GM23338 (cell line): ENCODE results near the gene ZNF784. TPM values are rescaled to one million over a fixed set of nuclear protein-coding genes. Genes with fewer than 3 reads are reported as not detected.

Experiments
- ATAC-seq: fragments of 200-7000 bp; cut with Tn5 transposase; 3 replicates; pipeline ENCODE4 v1.9.1; 2020
- DNase-seq: peaks from one replicate; pipeline ENCODE4 v3.0.0-alpha.2; 2015; ENCODE audit warnings: low spot score
- H2AFZ ChIP-seq: fragments of 200-600 bp; sonication (generic); 2 replicates; pipeline ENCODE4 v1.8.0; 2016; ENCODE audit warnings: antibody characterized with exemption, mild to moderate bottlenecking, moderate library complexity
- H3F3A ChIP-seq: fragments of 200-600 bp; sonication (generic); replicated peaks from 2 replicates; pipeline ENCODE4 v1.8.0; 2017; ENCODE audit warnings: antibody characterized with exemption, mixed run types, low read depth
- H3K27ac ChIP-seq: fragments of 200-600 bp; sonication (generic); 2 replicates; pipeline ENCODE4 v1.6.1; 2016; ENCODE audit warnings: low read depth
- H3K27me3 ChIP-seq: fragments of 200-600 bp; sonication (generic); 2 replicates; pipeline ENCODE4 v1.8.0; 2016; ENCODE audit warnings: mild to moderate bottlenecking, mixed run types, moderate library complexity; ENCODE audit not compliant: insufficient read depth
- H3K36me3 ChIP-seq: fragments of 200-600 bp; sonication (generic); 2 replicates; pipeline ENCODE4 v1.8.0; 2016; ENCODE audit warnings: mild to moderate bottlenecking; ENCODE audit not compliant: insufficient read depth
- H3K4me1 ChIP-seq: fragments of 200-600 bp; sonication (generic); 2 replicates; pipeline ENCODE4 v1.8.0; 2016; ENCODE audit warnings: mild to moderate bottlenecking, moderate library complexity; ENCODE audit not compliant: insufficient read depth
- H3K4me2 ChIP-seq: fragments of 200-600 bp; sonication (generic); 2 replicates; pipeline ENCODE4 v1.7.1; 2017; ENCODE audit warnings: mixed run types
- H3K4me3 ChIP-seq: fragments of 200-600 bp; sonication (generic); 2 replicates; pipeline ENCODE4 v1.6.1; 2016; ENCODE audit warnings: mixed run types
- H3K79me2 ChIP-seq: fragments of 200-600 bp; sonication (generic); replicated peaks from 2 replicates; pipeline ENCODE4 v1.8.0; 2017; ENCODE audit warnings: mild to moderate bottlenecking; ENCODE audit not compliant: insufficient read depth
- H3K9me2 ChIP-seq: fragments of 200-600 bp; sonication (generic); 2 replicates; pipeline ENCODE4 v1.8.0; 2017; ENCODE audit not compliant: insufficient read depth
- H4K20me1 ChIP-seq: fragments of 200-600 bp; sonication (generic); replicated peaks from 2 replicates; pipeline ENCODE4 v1.8.0; 2017; ENCODE audit warnings: mild to moderate bottlenecking; ENCODE audit not compliant: insufficient read depth
- H3K27ac Mint-ChIP-seq: 2 replicates; pipeline ENCODE4 v1.8.0; 2020; ENCODE audit warnings: inconsistent platforms, mild to moderate bottlenecking, moderate library complexity, mixed read lengths
- H3K27me3 Mint-ChIP-seq: 3 replicates; pipeline ENCODE4 v1.8.0; 2022; ENCODE audit warnings: low read depth, mild to moderate bottlenecking, moderate library complexity, mixed read lengths, inconsistent platforms; ENCODE audit not compliant: insufficient read depth, poor library complexity
- H3K36me3 Mint-ChIP-seq: 3 replicates; pipeline ENCODE4 v1.8.0; 2021; ENCODE audit warnings: low read depth, mild to moderate bottlenecking, inconsistent platforms, moderate library complexity, mixed read lengths
- H3K4me1 Mint-ChIP-seq: 3 replicates; pipeline ENCODE4 v1.8.0; 2020; ENCODE audit warnings: mild to moderate bottlenecking, inconsistent platforms, mixed read lengths
- H3K4me3 Mint-ChIP-seq: 3 replicates; pipeline ENCODE4 v1.8.0; 2021; ENCODE audit warnings: moderate library complexity, mild to moderate bottlenecking, inconsistent platforms, mixed read lengths
- H3K9me3 Mint-ChIP-seq: 3 replicates; pipeline ENCODE4 v1.8.0; 2020; ENCODE audit warnings: moderate library complexity, mild to moderate bottlenecking, inconsistent platforms, mixed read lengths
- CREB1 ChIP-seq: fragments of 250-450 bp; sonication (Bioruptor Pico); IDR thresholded peaks from 2 replicates; pipeline ENCODE4 v1.5.0; 2020; ENCODE audit warnings: low read depth, mild to moderate bottlenecking, moderate library complexity
- EZH2 ChIP-seq: fragments of 200-600 bp; sonication (generic); IDR thresholded peaks from one replicate; pipeline ENCODE4 v1.8.0; 2017; ENCODE audit warnings: antibody characterized with exemption, mild to moderate bottlenecking, low read depth; ENCODE audit not compliant: unreplicated experiment
- EZH2phosphoT487 ChIP-seq: fragments of 200-600 bp; sonication (generic); IDR thresholded peaks from one replicate; pipeline ENCODE4 v1.8.1; 2018; ENCODE audit warnings: antibody characterized with exemption; ENCODE audit not compliant: unreplicated experiment
- JUNB ChIP-seq: IDR thresholded peaks from one replicate; pipeline ENCODE4 v1.6.1; 2016; ENCODE audit warnings: antibody characterized with exemption; ENCODE audit not compliant: unreplicated experiment
- NANOG ChIP-seq: IDR thresholded peaks from 2 replicates; pipeline ENCODE4 v1.6.1; 2016; ENCODE audit warnings: antibody characterized with exemption, borderline replicate concordance
- POLR2AphosphoS5 ChIP-seq: IDR thresholded peaks from 2 replicates; pipeline ENCODE4 v1.6.1; 2016; ENCODE audit warnings: antibody characterized with exemption, low read depth
- ZNF331 ChIP-seq: fragments of 250-450 bp; sonication (Bioruptor Pico); IDR thresholded peaks from 2 replicates; pipeline ENCODE4 v1.5.0; 2020; ENCODE audit warnings: low read depth, mild to moderate bottlenecking, moderate library complexity
- polyA plus RNA-seq: library from polyadenylated mRNA; unstranded; fragments of >200 nt; fragmentation: Nextera tagmentation; extraction: Ambion mirVana; gene quantifications from 2 replicates; pipeline ENCODE4 v1.2.1, GENCODE V29; 2016
- total RNA-seq: library from RNA; depleted of rRNA; stranded (reverse); fragments of >200 nt; shearing (Covaris generic); gene quantifications from 2 replicates; pipeline ENCODE4 v1.2.3, GENCODE V29; 2014
- TF ChIP-seq, protein P1 (sequence below): IDR thresholded peaks from one replicate; pipeline ENCODE4 v1.6.1; 2018; ENCODE audit warnings: antibody characterized with exemption; ENCODE audit not compliant: unreplicated experiment
- TF ChIP-seq, protein P2 (sequence below): IDR thresholded peaks from 2 replicates; pipeline ENCODE4 v1.6.1; 2016; ENCODE audit warnings: antibody characterized with exemption

Gene ZNF784
- total and polyA plus RNA-seq, 2 experiments from 2014 or later: 1.5 to 6.7 TPM

DNA sequence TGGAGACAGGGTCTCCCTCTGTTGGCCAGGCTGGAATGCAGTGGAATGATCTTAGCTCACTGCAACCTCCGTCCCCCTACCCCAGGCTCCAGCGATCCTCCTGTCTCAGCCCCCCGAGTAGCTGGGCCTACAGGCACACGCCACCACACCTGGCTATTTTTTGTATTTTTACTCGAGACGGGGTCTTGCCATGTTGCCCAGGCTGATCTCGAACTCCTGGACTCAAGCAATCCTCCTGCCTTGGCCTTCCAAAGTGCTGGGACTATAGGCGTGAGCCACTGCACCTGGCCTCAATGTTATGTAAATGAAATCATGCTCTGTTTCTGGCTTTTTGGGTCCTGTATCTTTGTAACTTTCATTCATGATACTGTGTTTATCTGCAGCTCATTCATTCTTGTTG lies 35.6 kb downstream of the ZNF784 start (continued):
- TF ChIP-seq, protein P1, sequence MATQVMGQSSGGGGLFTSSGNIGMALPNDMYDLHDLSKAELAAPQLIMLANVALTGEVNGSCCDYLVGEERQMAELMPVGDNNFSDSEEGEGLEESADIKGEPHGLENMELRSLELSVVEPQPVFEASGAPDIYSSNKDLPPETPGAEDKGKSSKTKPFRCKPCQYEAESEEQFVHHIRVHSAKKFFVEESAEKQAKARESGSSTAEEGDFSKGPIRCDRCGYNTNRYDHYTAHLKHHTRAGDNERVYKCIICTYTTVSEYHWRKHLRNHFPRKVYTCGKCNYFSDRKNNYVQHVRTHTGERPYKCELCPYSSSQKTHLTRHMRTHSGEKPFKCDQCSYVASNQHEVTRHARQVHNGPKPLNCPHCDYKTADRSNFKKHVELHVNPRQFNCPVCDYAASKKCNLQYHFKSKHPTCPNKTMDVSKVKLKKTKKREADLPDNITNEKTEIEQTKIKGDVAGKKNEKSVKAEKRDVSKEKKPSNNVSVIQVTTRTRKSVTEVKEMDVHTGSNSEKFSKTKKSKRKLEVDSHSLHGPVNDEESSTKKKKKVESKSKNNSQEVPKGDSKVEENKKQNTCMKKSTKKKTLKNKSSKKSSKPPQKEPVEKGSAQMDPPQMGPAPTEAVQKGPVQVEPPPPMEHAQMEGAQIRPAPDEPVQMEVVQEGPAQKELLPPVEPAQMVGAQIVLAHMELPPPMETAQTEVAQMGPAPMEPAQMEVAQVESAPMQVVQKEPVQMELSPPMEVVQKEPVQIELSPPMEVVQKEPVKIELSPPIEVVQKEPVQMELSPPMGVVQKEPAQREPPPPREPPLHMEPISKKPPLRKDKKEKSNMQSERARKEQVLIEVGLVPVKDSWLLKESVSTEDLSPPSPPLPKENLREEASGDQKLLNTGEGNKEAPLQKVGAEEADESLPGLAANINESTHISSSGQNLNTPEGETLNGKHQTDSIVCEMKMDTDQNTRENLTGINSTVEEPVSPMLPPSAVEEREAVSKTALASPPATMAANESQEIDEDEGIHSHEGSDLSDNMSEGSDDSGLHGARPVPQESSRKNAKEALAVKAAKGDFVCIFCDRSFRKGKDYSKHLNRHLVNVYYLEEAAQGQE: no peak
- TF ChIP-seq JUNB (no peak), POLR2AphosphoS5 (no peak), EZH2phosphoT487 (no peak)

DNA sequence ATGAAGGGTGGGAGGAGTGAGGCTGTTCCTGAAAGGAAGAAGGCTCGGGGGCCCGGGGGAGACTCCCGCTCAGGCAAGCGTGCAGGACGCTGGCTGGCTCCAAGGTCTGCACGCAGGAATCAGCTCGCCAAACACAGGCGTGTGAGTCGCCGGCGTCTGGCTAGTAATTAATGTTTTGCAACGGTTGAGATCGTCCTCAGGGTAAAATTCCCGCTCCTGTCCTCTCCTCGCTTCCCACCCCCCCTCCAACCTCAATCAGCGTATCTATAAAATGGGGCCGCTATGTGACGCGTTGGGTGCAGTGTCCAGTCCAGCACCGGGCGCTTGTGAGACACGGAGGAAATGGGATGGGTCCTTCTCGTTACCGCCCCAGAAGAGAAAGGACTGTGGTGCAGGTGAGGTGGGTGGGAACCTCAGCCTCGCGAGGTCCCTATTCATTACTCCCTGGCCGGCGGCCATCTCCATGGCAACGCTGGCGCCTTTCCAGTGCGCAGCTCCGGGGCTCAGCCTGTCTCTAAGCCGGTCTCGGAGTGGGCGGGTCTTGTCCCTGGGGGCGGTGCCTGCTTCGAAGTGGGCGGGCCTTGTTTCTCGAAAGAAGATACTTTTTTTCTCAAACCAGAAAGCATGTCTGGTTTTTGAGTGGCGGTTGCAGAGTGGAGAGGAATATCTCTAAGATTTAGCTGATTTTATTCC lies 37.2 kb downstream of the ZNF784 start:
- no peaks in the 10 kb centered on the region; the same call in 1 of the 3 replicates for H3K9me3 Mint-ChIP-seq
- peaks cover 37% of the 10 kb centered on the region for H3K4me1 Mint-ChIP-seq
- no peaks in the 10 kb centered on the region for H4K20me1 ChIP-seq
- peak overlapping the region; percentile 53 for H3K4me3 ChIP-seq
- peak overlapping the region; percentile 84 for H3K4me2 ChIP-seq
- no peak overlapping the region for H3K27ac ChIP-seq
- H3K4me1 ChIP-seq: peaks cover 25% of the 10 kb centered on the region
- no peak overlapping the region for H2AFZ ChIP-seq
- peak; percentile 98 for DNase-seq
- H3K9me2 ChIP-seq: no peaks in the 10 kb centered on the region
- H3F3A ChIP-seq: peaks cover 17% of the 10 kb centered on the region
- H3K27me3 ChIP-seq: peaks cover 34% of the 10 kb centered on the region
- ATAC-seq: peak; percentile 89
- H3K4me3 Mint-ChIP-seq: peak overlapping the region; percentile 79
- peak overlapping the region; percentile 70; the same call in 1 of the 2 replicates for H3K27ac Mint-ChIP-seq
- H3K79me2 ChIP-seq: no peaks in the 10 kb centered on the region
- H3K36me3 Mint-ChIP-seq: peaks cover 8% of the 10 kb centered on the region; the same call in 2 of the 3 replicates
- TF ChIP-seq POLR2AphosphoS5: 0 out of 2 replicates have a peak, but pooled peaks have one; percentile 20
- TF ChIP-seq ZNF331: no peak
- TF ChIP-seq CREB1: peak; percentile 26; the same call in 1 of the 2 replicates
- TF ChIP-seq, protein P2, sequence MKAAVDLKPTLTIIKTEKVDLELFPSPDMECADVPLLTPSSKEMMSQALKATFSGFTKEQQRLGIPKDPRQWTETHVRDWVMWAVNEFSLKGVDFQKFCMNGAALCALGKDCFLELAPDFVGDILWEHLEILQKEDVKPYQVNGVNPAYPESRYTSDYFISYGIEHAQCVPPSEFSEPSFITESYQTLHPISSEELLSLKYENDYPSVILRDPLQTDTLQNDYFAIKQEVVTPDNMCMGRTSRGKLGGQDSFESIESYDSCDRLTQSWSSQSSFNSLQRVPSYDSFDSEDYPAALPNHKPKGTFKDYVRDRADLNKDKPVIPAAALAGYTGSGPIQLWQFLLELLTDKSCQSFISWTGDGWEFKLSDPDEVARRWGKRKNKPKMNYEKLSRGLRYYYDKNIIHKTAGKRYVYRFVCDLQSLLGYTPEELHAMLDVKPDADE: no peak
- no peak for TF ChIP-seq NANOG
- TF ChIP-seq JUNB: no peak
- no peak for TF ChIP-seq EZH2
- no peaks in the 10 kb centered on the region for H3K36me3 ChIP-seq
- H3K27me3 Mint-ChIP-seq: peaks cover 27% of the 10 kb centered on the region
